Endodermal cell (in vitro differentiated cells): Measurements from ENCODE around the gene DPP4. TPM values are rescaled to one million over a fixed set of nuclear protein-coding genes. Genes with fewer than 3 reads are reported as not detected.

Source experiments
- DNase-seq: peaks from one replicate; pipeline ENCODE4 v3.0.0-alpha.2; 2017
- H3K27ac ChIP-seq: 2 replicates; pipeline ENCODE4 v1.5.1; 2013; ENCODE audit warnings: mild to moderate bottlenecking, low read depth, low read length, moderate library complexity
- H3K27me3 ChIP-seq: 2 replicates; pipeline ENCODE4 v1.6.1; 2013; ENCODE audit warnings: mild to moderate bottlenecking, low read length, moderate library complexity; ENCODE audit not compliant: insufficient read depth, control insufficient read depth, poor library complexity, severe bottlenecking
- H3K36me3 ChIP-seq: 2 replicates; pipeline ENCODE4 v1.7.0; 2013; ENCODE audit warnings: mild to moderate bottlenecking, low read length, moderate library complexity; ENCODE audit not compliant: control insufficient read depth, insufficient read depth
- H3K4me1 ChIP-seq: one replicate; pipeline ENCODE4 v1.7.0; 2013; ENCODE audit warnings: low read length; ENCODE audit not compliant: control insufficient read depth, insufficient read depth
- H3K4me3 ChIP-seq: 2 replicates; pipeline ENCODE4 v1.5.1; 2013; ENCODE audit warnings: mild to moderate bottlenecking, low read length, moderate library complexity
- H3K9ac ChIP-seq: 2 replicates; pipeline ENCODE4 v1.6.1; 2013; ENCODE audit warnings: mild to moderate bottlenecking, low read length, moderate library complexity; ENCODE audit not compliant: poor library complexity, severe bottlenecking; ENCODE audit errors: extremely low read depth
- H3K9me3 ChIP-seq: 2 replicates; pipeline ENCODE4 v1.6.1; 2013; ENCODE audit warnings: mild to moderate bottlenecking, low read length, moderate library complexity; ENCODE audit not compliant: control insufficient read depth
- H3K27ac Mint-ChIP-seq: 2 replicates; pipeline ENCODE4 v1.8.0; 2020; ENCODE audit warnings: mixed read lengths
- H3K27me3 Mint-ChIP-seq: 2 replicates; pipeline ENCODE4 v1.8.0; 2021; ENCODE audit warnings: mild to moderate bottlenecking, mixed read lengths; ENCODE audit not compliant: insufficient read depth
- H3K36me3 Mint-ChIP-seq: 2 replicates; pipeline ENCODE4 v1.8.0; 2020; ENCODE audit warnings: low read depth, mixed read lengths
- H3K4me1 Mint-ChIP-seq: 2 replicates; pipeline ENCODE4 v1.8.0; 2020; ENCODE audit warnings: mixed read lengths
- H3K4me3 Mint-ChIP-seq: 2 replicates; pipeline ENCODE4 v1.8.0; 2020; ENCODE audit warnings: mild to moderate bottlenecking, moderate library complexity, mixed read lengths
- H3K9me3 Mint-ChIP-seq: 2 replicates; pipeline ENCODE4 v1.8.0; 2020; ENCODE audit warnings: mild to moderate bottlenecking, mixed read lengths
- WGBS, 2 experiments: methylation state at CpG; one replicate each; pipeline versions ENCODE4 v1.1.5 to v1.1.7; 2013; ENCODE audit warnings: missing lambda C conversion rate in 2 of 2, mixed read lengths in 1 of 2; ENCODE audit not compliant: insufficient coverage in 1 of 2, insufficient read length in 1 of 2; 5-methylcytosine and 5-hydroxymethylcytosine counted together
- total RNA-seq, 2 donors: library from RNA; stranded (reverse); fragmentation: NEBNext Ultra II Directional in 1 of 2; extraction: Animal tissue kit (Norgen Biotek cat#: 25700) in 1 of 2; gene quantifications; 2 replicates in 1 of 2; 3 replicates in 1 of 2; pipeline ENCODE4 v1.2.1, GENCODE V29; 2021
- TF ChIP-seq, protein P1 (sequence below): fragments of 200-600 bp; sonication (generic); conservative IDR thresholded peaks from 2 replicates; pipeline ENCODE4 v1.5.0; 2021; ENCODE audit warnings: antibody characterized with exemption, mild to moderate bottlenecking

Gene DPP4
- total RNA-seq, 2 donors from 2014 or later = 0.46 to 1.2 TPM

DNA sequence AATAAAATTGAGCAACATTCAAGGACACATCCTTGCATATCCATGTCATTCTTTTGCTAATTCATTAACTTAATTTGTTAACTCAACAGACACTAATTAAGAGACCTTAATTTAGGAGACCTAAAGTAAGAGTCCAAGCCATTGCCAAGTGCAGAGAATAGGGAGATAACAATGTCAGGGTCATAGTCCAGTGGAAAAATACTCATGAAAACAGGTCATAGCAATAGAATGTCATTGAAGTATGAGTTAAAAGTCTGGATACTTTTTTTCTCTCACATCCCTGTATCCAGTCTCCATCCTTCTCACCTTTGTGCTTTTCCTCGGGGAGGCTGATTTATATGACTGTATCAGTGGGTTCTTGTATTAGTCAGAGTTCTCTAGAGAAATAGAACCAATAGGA lies 26.6 kb upstream of the DPP4 start:
- Histone ChIP-seq H3K27me3 (no peaks in the 10 kb centered on the region), H3K27ac (no peak overlapping the region), H3K36me3 (no peaks in the 10 kb centered on the region), H3K9ac (no peak overlapping the region), H3K4me3 (no peak overlapping the region), H3K9me3 (no peaks in the 10 kb centered on the region), H3K4me1 (no peaks in the 10 kb centered on the region)
- no peaks in the 10 kb centered on the region for H3K4me1 Mint-ChIP-seq
- H3K9me3 Mint-ChIP-seq = no peaks in the 10 kb centered on the region
- H3K27ac Mint-ChIP-seq = no peak overlapping the region
- no peak overlapping the region for H3K4me3 Mint-ChIP-seq
- H3K36me3 Mint-ChIP-seq = no peaks in the 10 kb centered on the region
- H3K27me3 Mint-ChIP-seq = peaks cover 5% of the 10 kb centered on the region
- WGBS, 2 experiments = 92% methylated on average over 1 of the region's 1 CpG; no CpG with 5 or more reads in 1 of the 2 experiments
- TF ChIP-seq, protein P1, sequence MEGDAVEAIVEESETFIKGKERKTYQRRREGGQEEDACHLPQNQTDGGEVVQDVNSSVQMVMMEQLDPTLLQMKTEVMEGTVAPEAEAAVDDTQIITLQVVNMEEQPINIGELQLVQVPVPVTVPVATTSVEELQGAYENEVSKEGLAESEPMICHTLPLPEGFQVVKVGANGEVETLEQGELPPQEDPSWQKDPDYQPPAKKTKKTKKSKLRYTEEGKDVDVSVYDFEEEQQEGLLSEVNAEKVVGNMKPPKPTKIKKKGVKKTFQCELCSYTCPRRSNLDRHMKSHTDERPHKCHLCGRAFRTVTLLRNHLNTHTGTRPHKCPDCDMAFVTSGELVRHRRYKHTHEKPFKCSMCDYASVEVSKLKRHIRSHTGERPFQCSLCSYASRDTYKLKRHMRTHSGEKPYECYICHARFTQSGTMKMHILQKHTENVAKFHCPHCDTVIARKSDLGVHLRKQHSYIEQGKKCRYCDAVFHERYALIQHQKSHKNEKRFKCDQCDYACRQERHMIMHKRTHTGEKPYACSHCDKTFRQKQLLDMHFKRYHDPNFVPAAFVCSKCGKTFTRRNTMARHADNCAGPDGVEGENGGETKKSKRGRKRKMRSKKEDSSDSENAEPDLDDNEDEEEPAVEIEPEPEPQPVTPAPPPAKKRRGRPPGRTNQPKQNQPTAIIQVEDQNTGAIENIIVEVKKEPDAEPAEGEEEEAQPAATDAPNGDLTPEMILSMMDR = no peak
- no peak for DNase-seq

DNA sequence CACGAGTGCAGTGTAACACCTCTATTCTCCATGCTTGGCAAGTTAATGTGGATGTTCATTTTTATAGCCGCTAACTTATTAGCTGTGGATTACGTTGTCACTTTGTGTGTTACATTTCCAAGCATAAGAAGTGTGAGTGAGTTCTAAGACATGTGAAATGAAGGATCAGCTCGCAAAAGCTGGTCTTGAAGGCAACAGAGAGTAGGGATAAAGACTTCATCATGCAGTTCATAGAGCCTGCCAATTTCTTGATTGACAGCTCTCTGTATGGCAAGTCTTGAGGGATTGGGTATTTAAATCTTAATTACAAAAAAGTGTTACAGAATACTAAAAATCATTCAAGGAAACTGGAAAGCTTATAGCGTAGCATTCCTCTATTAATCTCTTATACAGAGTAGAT lies 25.8 kb upstream of the DPP4 start:
- H3K4me3 ChIP-seq = no peak overlapping the region
- H3K4me1 ChIP-seq = no peaks in the 10 kb centered on the region
- TF ChIP-seq, protein P1 = no peak
- H3K27ac ChIP-seq = no peak overlapping the region
- Mint-ChIP-seq H3K36me3 (no peaks in the 10 kb centered on the region), H3K27me3 (peaks cover 5% of the 10 kb centered on the region), H3K9me3 (no peaks in the 10 kb centered on the region), H3K27ac (no peak overlapping the region), H3K4me3 (no peak overlapping the region), H3K4me1 (no peaks in the 10 kb centered on the region)
- H3K9ac ChIP-seq = no peak overlapping the region
- no peaks in the 10 kb centered on the region for H3K27me3 ChIP-seq
- DNase-seq = no peak
- H3K36me3 ChIP-seq = no peaks in the 10 kb centered on the region
- 89 to 91% methylated on average over 4 of the region's 5 CpGs for WGBS, 2 experiments
- H3K9me3 ChIP-seq = no peaks in the 10 kb centered on the region

- no peaks in the 10 kb centered on the region for H3K4me1 ChIP-seq
- no peaks in the 10 kb centered on the region for H3K36me3 ChIP-seq
- H3K27ac ChIP-seq = no peak overlapping the region
- Mint-ChIP-seq H3K36me3 (no peaks in the 10 kb centered on the region), H3K27me3 (peaks cover 8% of the 10 kb centered on the region), H3K9me3 (no peaks in the 10 kb centered on the region), H3K27ac (no peak overlapping the region), H3K4me1 (peaks cover 16% of the 10 kb centered on the region), H3K4me3 (no peak overlapping the region)
- no peaks in the 10 kb centered on the region for H3K9me3 ChIP-seq
- no peak for DNase-seq
- TF ChIP-seq, protein P1 = no peak
- no peak overlapping the region for H3K9ac ChIP-seq
- no peaks in the 10 kb centered on the region for H3K27me3 ChIP-seq
- 83 to 95% methylated on average over 5 to 7 of the region's 7 CpGs for WGBS, 2 experiments
- H3K4me3 ChIP-seq = no peak overlapping the region
Observed at GRCh38 chr2:162092658-162093556, 18.9 kb upstream of the DPP4 start.
